ENCODE measurements around the gene DROSHA.
"Not testable (repeated sequence)": the region's sequence is repeated elsewhere in the genome, so short reads cannot be mapped to it uniquely, and the experiment has no call there.

DROSHA gene

DNA sequence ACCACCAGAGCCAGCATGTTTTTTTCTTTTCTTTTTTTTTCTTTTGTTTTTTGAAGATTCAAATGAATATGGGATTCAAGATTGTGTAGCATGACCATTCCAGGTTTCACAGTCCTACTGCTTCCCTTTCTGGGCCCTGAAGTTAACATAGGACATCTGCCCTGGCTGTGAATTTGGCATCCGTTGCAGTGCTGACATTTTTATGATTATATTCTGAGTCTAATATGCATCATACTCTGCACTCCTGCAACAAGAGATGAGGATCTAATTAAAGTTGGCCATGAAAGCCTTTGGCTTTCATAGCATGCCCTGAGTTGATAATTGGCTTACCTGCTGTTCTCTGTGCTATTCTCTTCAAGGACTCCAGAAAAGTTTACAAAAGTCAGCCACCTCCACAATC, 30.1 kb upstream of the DROSHA start:
- H3K27ac ChIP-seq (ENCODE audit: low read depth in 2 of 2, low read length in 2 of 2), result no peak overlapping the region
- H3K4me3 ChIP-seq (ENCODE audit: low read length in 2 of 2), result no peak overlapping the region
- no peak overlapping the region for H3K9ac ChIP-seq (ENCODE audit: low read depth in 1 of 2, low read length in 2 of 2)
- no peaks in the 10 kb centered on the region for H3K27me3 ChIP-seq (ENCODE audit: control insufficient read depth in 2 of 2, insufficient read depth in 2 of 2, low read length in 2 of 2)
- H3K9me3 ChIP-seq (ENCODE audit: control insufficient read depth in 2 of 2, low read length in 2 of 2), result no peaks in the 10 kb centered on the region
- H3K36me3 ChIP-seq (ENCODE audit: control insufficient read depth in 2 of 2, insufficient read depth in 2 of 2, low read length in 2 of 2), result no peaks in the 10 kb centered on the region
- H3K4me1 ChIP-seq (ENCODE audit: control insufficient read depth in 2 of 2, insufficient read depth in 2 of 2, low read length in 2 of 2), result no peaks in the 10 kb centered on the region

DNA sequence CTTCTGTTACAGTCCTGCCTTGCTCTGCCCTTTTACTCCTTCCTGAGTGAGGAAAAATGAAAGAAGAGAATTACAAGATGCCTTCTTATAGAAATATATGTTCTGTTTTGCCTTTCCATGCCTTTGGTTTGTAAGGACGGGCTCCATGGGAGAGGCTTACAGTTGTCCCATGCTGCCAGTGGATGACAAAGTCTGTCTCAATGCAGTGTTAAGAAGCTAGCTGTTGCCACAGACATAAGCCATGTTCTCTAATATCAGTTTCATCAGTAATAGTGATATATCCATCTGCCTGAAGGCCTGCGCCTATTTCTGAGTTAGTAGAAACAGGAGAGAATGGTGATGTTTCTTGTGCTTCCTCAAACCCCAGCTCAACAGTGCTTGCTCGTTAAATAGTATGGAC, 28.0 kb upstream of the DROSHA start:
- H3K4me3 ChIP-seq (ENCODE audit: low read length in 2 of 2), result no peak overlapping the region
- no peak overlapping the region for H3K27ac ChIP-seq (ENCODE audit: low read depth in 2 of 2, low read length in 2 of 2)
- peaks cover 0 to 3% of the 10 kb centered on the region in 2 donors for H3K36me3 ChIP-seq (ENCODE audit: control insufficient read depth in 2 of 2, insufficient read depth in 2 of 2, low read length in 2 of 2)
- no peaks in the 10 kb centered on the region for H3K4me1 ChIP-seq (ENCODE audit: control insufficient read depth in 2 of 2, insufficient read depth in 2 of 2, low read length in 2 of 2)
- H3K9me3 ChIP-seq (ENCODE audit: control insufficient read depth in 2 of 2, low read length in 2 of 2), result no peaks in the 10 kb centered on the region
- H3K9ac ChIP-seq (ENCODE audit: low read depth in 1 of 2, low read length in 2 of 2), result no peak overlapping the region
- no peaks in the 10 kb centered on the region for H3K27me3 ChIP-seq (ENCODE audit: control insufficient read depth in 2 of 2, insufficient read depth in 2 of 2, low read length in 2 of 2)

DNA sequence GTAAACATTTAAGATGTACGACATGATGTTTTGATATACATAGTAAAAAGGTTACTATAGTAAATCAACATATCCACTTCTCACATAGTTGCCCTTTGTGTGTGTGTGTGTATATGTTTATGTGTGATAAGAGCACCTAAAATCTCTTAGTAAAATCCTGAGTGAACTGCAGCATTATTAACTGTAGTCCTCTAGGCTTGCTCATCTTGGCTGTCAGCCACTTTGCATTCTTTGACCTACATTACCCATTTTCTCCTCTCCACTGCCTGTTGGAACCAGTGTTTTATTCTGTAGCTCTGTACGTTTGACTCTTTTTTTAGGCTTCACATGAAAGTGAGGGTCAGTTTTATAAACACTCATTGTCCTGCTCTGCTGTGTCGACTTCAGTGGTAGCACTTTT, 24.6 kb upstream of the DROSHA start:
- H3K27ac ChIP-seq (ENCODE audit: low read depth in 2 of 2, low read length in 2 of 2), result no peak overlapping the region
- H3K27me3 ChIP-seq (ENCODE audit: control insufficient read depth in 2 of 2, insufficient read depth in 2 of 2, low read length in 2 of 2), result no peaks in the 10 kb centered on the region
- H3K9me3 ChIP-seq (ENCODE audit: control insufficient read depth in 2 of 2, low read length in 2 of 2), result no peaks in the 10 kb centered on the region
- no peaks in the 10 kb centered on the region for H3K4me1 ChIP-seq (ENCODE audit: control insufficient read depth in 2 of 2, insufficient read depth in 2 of 2, low read length in 2 of 2)
- no peak overlapping the region for H3K9ac ChIP-seq (ENCODE audit: low read depth in 1 of 2, low read length in 2 of 2)
- no peak overlapping the region for H3K4me3 ChIP-seq (ENCODE audit: low read length in 2 of 2)
- peaks cover 18 to 22% of the 10 kb centered on the region in 2 donors for H3K36me3 ChIP-seq (ENCODE audit: control insufficient read depth in 2 of 2, insufficient read depth in 2 of 2, low read length in 2 of 2)

DNA sequence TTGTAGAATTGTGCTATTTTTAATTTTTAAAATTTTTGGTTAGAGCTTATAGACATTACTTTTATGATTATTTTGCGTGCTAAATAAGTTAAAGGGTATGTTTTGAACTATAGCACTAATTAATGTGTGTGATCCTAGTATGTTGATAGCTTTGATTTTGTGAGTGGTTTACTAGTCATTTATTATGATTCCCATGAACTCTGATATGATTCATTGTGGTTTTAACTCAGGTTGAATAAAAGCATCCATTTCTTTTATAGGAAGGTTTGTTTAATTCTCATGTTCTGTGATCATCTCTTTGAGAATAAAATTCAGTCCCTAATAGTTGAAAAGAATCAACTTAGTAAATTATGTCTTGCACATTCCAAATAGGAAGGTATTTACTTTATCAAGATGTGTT, 22.7 kb upstream of the DROSHA start:
- no peaks in the 10 kb centered on the region for H3K4me1 ChIP-seq (ENCODE audit: control insufficient read depth in 2 of 2, insufficient read depth in 2 of 2, low read length in 2 of 2)
- no peaks in the 10 kb centered on the region for H3K9me3 ChIP-seq (ENCODE audit: control insufficient read depth in 2 of 2, low read length in 2 of 2)
- peaks cover 25 to 27% of the 10 kb centered on the region in 2 donors for H3K36me3 ChIP-seq (ENCODE audit: control insufficient read depth in 2 of 2, insufficient read depth in 2 of 2, low read length in 2 of 2)
- no peaks in the 10 kb centered on the region for H3K27me3 ChIP-seq (ENCODE audit: control insufficient read depth in 2 of 2, insufficient read depth in 2 of 2, low read length in 2 of 2)
- H3K9ac ChIP-seq (ENCODE audit: low read depth in 1 of 2, low read length in 2 of 2), result no peak overlapping the region
- no peak overlapping the region for H3K4me3 ChIP-seq (ENCODE audit: low read length in 2 of 2)
- no peak overlapping the region for H3K27ac ChIP-seq (ENCODE audit: low read depth in 2 of 2, low read length in 2 of 2)

DNA sequence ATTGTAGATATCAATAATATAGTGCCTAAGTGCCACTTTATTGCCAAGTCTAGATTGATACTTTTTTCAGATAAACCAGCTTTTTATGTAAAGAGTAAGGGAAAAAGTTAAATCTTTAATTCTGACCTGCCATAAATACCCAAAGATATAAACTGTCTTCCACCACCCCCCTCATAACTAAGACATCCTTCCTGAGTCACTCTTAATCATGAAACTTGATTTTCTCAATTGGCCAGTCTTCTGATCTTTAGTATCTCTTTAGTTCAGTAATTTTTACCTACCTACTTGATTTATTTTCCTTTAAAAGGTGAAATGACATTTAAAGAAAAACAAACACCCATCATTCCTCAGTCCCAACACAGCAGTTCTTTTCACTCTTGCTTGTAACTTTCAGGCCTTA, 22.0 kb upstream of the DROSHA start:
- Histone ChIP-seq H3K27me3 (ENCODE audit: control insufficient read depth in 2 of 2, insufficient read depth in 2 of 2, low read length in 2 of 2) (no peaks in the 10 kb centered on the region), H3K4me1 (ENCODE audit: control insufficient read depth in 2 of 2, insufficient read depth in 2 of 2, low read length in 2 of 2) (no peaks in the 10 kb centered on the region), H3K9me3 (ENCODE audit: control insufficient read depth in 2 of 2, low read length in 2 of 2) (no peaks in the 10 kb centered on the region), H3K27ac (ENCODE audit: low read depth in 2 of 2, low read length in 2 of 2) (no peak overlapping the region), H3K36me3 (ENCODE audit: control insufficient read depth in 2 of 2, insufficient read depth in 2 of 2, low read length in 2 of 2) (peaks cover 25 to 27% of the 10 kb centered on the region in 2 donors), H3K4me3 (ENCODE audit: low read length in 2 of 2) (no peak overlapping the region), H3K9ac (ENCODE audit: low read depth in 1 of 2, low read length in 2 of 2) (no peak overlapping the region)

DNA sequence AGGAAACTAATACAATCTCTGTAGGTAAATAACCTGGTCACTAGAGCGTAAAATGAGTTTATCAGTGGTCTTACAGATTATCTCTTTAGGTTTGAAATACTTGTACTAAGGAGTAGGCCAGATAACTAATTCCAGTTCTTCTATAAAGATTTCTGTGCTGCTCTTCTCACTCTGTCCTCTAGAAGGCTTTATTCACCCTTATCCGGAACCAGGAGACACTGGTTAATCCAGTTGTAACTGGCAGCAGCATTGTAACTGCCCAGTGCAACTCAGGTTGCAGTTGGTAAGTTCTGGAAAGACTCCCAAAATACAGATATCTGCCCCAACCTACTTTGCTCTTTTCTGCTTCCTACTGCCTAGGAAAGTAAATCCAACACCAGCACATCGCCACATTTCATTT, 20.0 kb upstream of the DROSHA start:
- Histone ChIP-seq H3K4me3 (ENCODE audit: low read length in 2 of 2) (no peak overlapping the region), H3K9me3 (ENCODE audit: control insufficient read depth in 2 of 2, low read length in 2 of 2) (no peaks in the 10 kb centered on the region), H3K27me3 (ENCODE audit: control insufficient read depth in 2 of 2, insufficient read depth in 2 of 2, low read length in 2 of 2) (no peaks in the 10 kb centered on the region), H3K9ac (ENCODE audit: low read depth in 1 of 2, low read length in 2 of 2) (no peak overlapping the region), H3K27ac (ENCODE audit: low read depth in 2 of 2, low read length in 2 of 2) (no peak overlapping the region), H3K4me1 (ENCODE audit: control insufficient read depth in 2 of 2, insufficient read depth in 2 of 2, low read length in 2 of 2) (no peaks in the 10 kb centered on the region), H3K36me3 (ENCODE audit: control insufficient read depth in 2 of 2, insufficient read depth in 2 of 2, low read length in 2 of 2) (peaks cover 33 to 44% of the 10 kb centered on the region in 2 donors)

DNA sequence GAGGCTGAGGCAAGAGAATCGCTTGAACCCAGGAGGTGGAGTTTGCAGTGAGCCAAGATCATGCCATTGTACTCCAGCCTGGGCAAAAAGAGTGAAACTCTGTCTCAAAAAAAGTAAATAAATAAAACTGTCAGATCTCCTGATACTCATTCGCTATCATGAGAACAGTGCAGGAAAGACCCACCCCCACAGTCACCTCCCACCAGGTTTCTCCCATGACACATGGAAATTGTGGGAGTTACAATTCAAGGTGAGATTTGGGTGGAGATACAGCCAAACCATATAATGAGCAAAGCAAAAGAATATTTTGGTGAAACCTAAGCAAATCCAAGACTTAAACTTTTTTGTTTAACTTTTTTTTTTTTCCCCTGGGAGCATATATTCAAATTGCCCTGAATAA, 17.2 kb upstream of the DROSHA start:
- not testable (repeated sequence) for H3K27ac ChIP-seq (ENCODE audit: low read depth in 2 of 2, low read length in 2 of 2); H3K4me3 ChIP-seq (ENCODE audit: low read length in 2 of 2); H3K27me3 ChIP-seq (ENCODE audit: control insufficient read depth in 2 of 2, insufficient read depth in 2 of 2, low read length in 2 of 2); H3K9ac ChIP-seq (ENCODE audit: low read depth in 1 of 2, low read length in 2 of 2); H3K4me1 ChIP-seq (ENCODE audit: control insufficient read depth in 2 of 2, insufficient read depth in 2 of 2, low read length in 2 of 2); H3K9me3 ChIP-seq (ENCODE audit: control insufficient read depth in 2 of 2, low read length in 2 of 2)
- H3K36me3 ChIP-seq (ENCODE audit: control insufficient read depth in 2 of 2, insufficient read depth in 2 of 2, low read length in 2 of 2), result peaks cover 34 to 42% of the 10 kb centered on the region in 2 donors

DNA sequence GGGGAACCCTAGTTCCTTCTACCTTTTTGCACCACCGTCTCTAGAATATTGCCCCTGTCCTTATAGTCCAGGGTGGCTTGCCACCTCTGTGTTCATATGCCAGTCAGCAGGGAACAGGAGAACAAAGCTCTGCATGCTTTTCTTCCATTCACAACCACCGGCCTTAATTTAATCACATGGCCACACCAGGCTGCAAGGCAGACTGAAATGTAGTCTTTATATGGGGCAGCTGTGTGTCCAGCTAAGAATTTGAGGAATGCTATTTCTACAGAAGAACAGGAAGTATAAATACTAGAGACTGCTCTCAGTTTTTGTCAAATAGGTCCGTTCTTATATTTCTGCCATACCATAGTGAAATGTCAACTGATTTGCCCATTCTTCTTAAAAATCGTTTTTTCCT, 6.0 kb upstream of the DROSHA start:
- no peak overlapping the region for H3K9ac ChIP-seq (ENCODE audit: low read depth in 1 of 2, low read length in 2 of 2)
- peaks cover 47 to 56% of the 10 kb centered on the region in 2 donors for H3K36me3 ChIP-seq (ENCODE audit: control insufficient read depth in 2 of 2, insufficient read depth in 2 of 2, low read length in 2 of 2)
- H3K4me3 ChIP-seq (ENCODE audit: low read length in 2 of 2), result no peak overlapping the region
- no peaks in the 10 kb centered on the region for H3K27me3 ChIP-seq (ENCODE audit: control insufficient read depth in 2 of 2, insufficient read depth in 2 of 2, low read length in 2 of 2)
- no peak overlapping the region for H3K27ac ChIP-seq (ENCODE audit: low read depth in 2 of 2, low read length in 2 of 2)
- H3K9me3 ChIP-seq (ENCODE audit: control insufficient read depth in 2 of 2, low read length in 2 of 2), result no peaks in the 10 kb centered on the region
- H3K4me1 ChIP-seq (ENCODE audit: control insufficient read depth in 2 of 2, insufficient read depth in 2 of 2, low read length in 2 of 2), result peaks cover 3 to 9% of the 10 kb centered on the region in 2 donors

DNA sequence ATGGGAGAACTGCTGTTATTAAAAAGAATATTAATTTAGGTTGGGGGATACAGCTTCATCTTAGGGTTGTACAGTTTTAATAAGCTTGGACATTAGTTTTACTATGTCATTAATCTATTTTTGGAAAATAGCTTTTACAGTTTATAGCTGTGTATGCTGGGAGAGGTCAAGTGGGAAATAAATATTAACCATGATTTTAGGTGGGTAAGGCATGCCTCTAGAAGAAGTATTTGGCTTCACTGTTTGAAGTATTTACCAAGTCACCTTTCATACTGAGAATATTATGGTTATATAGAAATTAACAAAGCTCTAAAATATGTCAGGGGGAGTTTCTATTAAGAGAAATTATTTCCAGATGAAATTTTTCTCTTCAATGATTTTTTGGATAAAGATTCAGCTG, 5.5 kb upstream of the DROSHA start:
- H3K36me3 ChIP-seq (ENCODE audit: control insufficient read depth in 2 of 2, insufficient read depth in 2 of 2, low read length in 2 of 2), result peaks cover 45 to 55% of the 10 kb centered on the region in 2 donors
- H3K9ac ChIP-seq (ENCODE audit: low read depth in 1 of 2, low read length in 2 of 2), result no peak overlapping the region
- no peaks in the 10 kb centered on the region for H3K27me3 ChIP-seq (ENCODE audit: control insufficient read depth in 2 of 2, insufficient read depth in 2 of 2, low read length in 2 of 2)
- H3K9me3 ChIP-seq (ENCODE audit: control insufficient read depth in 2 of 2, low read length in 2 of 2), result no peaks in the 10 kb centered on the region
- no peak overlapping the region for H3K4me3 ChIP-seq (ENCODE audit: low read length in 2 of 2)
- H3K4me1 ChIP-seq (ENCODE audit: control insufficient read depth in 2 of 2, insufficient read depth in 2 of 2, low read length in 2 of 2), result peaks cover 3 to 9% of the 10 kb centered on the region in 2 donors
- no peak overlapping the region for H3K27ac ChIP-seq (ENCODE audit: low read depth in 2 of 2, low read length in 2 of 2)

DNA sequence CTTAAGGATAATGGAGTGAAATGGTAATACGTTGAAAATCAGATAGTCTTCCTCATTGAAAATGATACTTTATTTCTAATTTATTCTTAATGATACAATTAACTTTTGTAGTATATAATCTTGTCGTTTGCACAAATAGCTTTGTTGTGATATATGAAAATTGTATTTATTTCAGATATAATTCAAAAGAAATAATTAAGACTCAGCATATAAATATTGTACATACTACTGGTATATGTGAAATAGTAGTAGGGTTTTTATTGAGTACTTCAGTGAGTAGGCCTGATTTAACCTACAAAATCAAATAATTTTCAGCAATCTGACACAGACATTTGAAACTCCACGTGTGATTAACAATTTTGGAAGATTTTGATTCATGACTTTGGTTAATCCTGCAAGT, 5.0 kb upstream of the DROSHA start:
- Histone ChIP-seq H3K9ac (ENCODE audit: low read depth in 1 of 2, low read length in 2 of 2) (no peak overlapping the region), H3K4me1 (ENCODE audit: control insufficient read depth in 2 of 2, insufficient read depth in 2 of 2, low read length in 2 of 2) (peaks cover 3 to 9% of the 10 kb centered on the region in 2 donors), H3K36me3 (ENCODE audit: control insufficient read depth in 2 of 2, insufficient read depth in 2 of 2, low read length in 2 of 2) (peaks cover 42 to 55% of the 10 kb centered on the region in 2 donors), H3K27ac (ENCODE audit: low read depth in 2 of 2, low read length in 2 of 2) (no peak overlapping the region), H3K9me3 (ENCODE audit: control insufficient read depth in 2 of 2, low read length in 2 of 2) (no peaks in the 10 kb centered on the region), H3K4me3 (ENCODE audit: low read length in 2 of 2) (no peak overlapping the region), H3K27me3 (ENCODE audit: control insufficient read depth in 2 of 2, insufficient read depth in 2 of 2, low read length in 2 of 2) (no peaks in the 10 kb centered on the region)

DNA sequence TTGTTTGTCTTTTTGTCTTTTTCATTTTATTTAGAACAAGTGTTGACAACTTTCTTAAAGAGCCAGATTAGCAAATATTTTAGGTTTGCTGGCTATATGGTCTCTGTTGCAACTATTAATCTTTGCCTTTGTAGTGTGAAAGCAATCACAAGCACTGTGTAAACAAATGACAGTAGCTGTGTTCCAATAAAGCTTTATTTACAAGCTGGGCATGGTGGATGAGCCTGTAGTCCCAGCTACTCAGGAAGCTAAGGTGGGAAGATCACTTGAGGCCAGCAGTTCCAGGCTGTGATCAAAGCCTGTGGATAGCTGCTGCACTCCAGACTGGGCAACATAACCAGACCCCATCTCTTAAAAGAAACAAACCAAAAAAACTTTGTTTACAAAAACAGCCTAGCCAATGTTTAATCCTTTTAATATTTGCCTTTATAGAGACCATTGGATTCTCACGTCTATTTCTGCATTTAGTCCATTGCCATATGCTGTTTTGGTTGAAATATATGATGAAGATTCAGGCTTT, 2.7 kb upstream of the DROSHA start:
- no peak overlapping the region for H3K9ac ChIP-seq (ENCODE audit: low read depth in 1 of 2, low read length in 2 of 2)
- H3K36me3 ChIP-seq (ENCODE audit: control insufficient read depth in 2 of 2, insufficient read depth in 2 of 2, low read length in 2 of 2), result peaks cover 27 to 39% of the 10 kb centered on the region in 2 donors
- peaks cover 9 to 17% of the 10 kb centered on the region in 2 donors for H3K4me1 ChIP-seq (ENCODE audit: control insufficient read depth in 2 of 2, insufficient read depth in 2 of 2, low read length in 2 of 2)
- H3K4me3 ChIP-seq (ENCODE audit: low read length in 2 of 2), result no peak overlapping the region
- H3K27ac ChIP-seq (ENCODE audit: low read depth in 2 of 2, low read length in 2 of 2), result no peak overlapping the region
- H3K9me3 ChIP-seq (ENCODE audit: control insufficient read depth in 2 of 2, low read length in 2 of 2), result no peaks in the 10 kb centered on the region
- H3K27me3 ChIP-seq (ENCODE audit: control insufficient read depth in 2 of 2, insufficient read depth in 2 of 2, low read length in 2 of 2), result no peaks in the 10 kb centered on the region
